K562 (cell line): ENCODE measurements around the gene TIMM23B.
"Not testable (repeated sequence)": the region's sequence is repeated elsewhere in the genome, so short reads cannot be mapped to it uniquely, and the experiment has no call there.

Source experiments
- ARNT ChIP-seq, 2 experiments: fragments of 450-650 bp; IDR thresholded peaks; 2 replicates each; pipeline ENCODE4 v1.6.1; 2016; ENCODE audit warnings: mild to moderate bottlenecking in 1 of 2
- CTCF ChIP-seq, 3 experiments: IDR thresholded peaks in 2 of 3; conservative IDR thresholded peaks in 1 of 3; 2 replicates each; pipeline ENCODE4 v1.5.1; 2011 to 2012; ENCODE audit warnings: low read length in 3 of 3, mild to moderate bottlenecking in 3 of 3, control low read depth in 2 of 3, improper control_type of control experiment in 1 of 3, inconsistent platforms in 1 of 3, low read depth in 1 of 3, mixed read lengths in 1 of 3, moderate library complexity in 1 of 3; ENCODE audit not compliant: insufficient read depth in 2 of 3
- ELF2 ChIP-seq: fragments of 250-450 bp; sonication (Bioruptor Pico); IDR thresholded peaks from 2 replicates; pipeline ENCODE4 v1.5.0; 2021; ENCODE audit warnings: mild to moderate bottlenecking
- ETS1 ChIP-seq: conservative IDR thresholded peaks from 2 replicates; pipeline ENCODE4 v1.6.1; 2011; ENCODE audit warnings: low read depth, mild to moderate bottlenecking, low read length; ENCODE audit not compliant: control insufficient read depth
- POLR2AphosphoS5 ChIP-seq: IDR thresholded peaks from 2 replicates; pipeline ENCODE4 v1.6.1; 2011; ENCODE audit warnings: mild to moderate bottlenecking, low read depth, low read length, moderate library complexity; ENCODE audit not compliant: control insufficient read depth, insufficient read depth

GRCh38 chr10:50019279-50019678 lies 77.4 kb downstream of the TIMM23B start:
- not testable (repeated sequence) for TF ChIP-seq ARNT (IDR thresholded peaks at IDR 0.05); POLR2AphosphoS5; CTCF (IDR thresholded peaks at IDR 0.05 in 2 of 3, conservative IDR thresholded peaks at IDR 0.05 in 1 of 3; ENCODE audit: insufficient read depth in 2 of 3, low read depth in 1 of 3, low read length in 3 of 3); ETS1; ELF2 (CRISPR knock-in tag)
